K562 (cell line): ENCODE measurements around the gene ULBP2. TPM values are rescaled to one million over a fixed set of nuclear protein-coding genes. Genes with fewer than 3 reads are reported as not detected.

ENCODE experiments used
- CHAMP1 ChIP-seq: fragments of 450-650 bp; IDR thresholded peaks from 2 replicates; pipeline ENCODE4 v1.6.1; 2016; ENCODE audit warnings: mild to moderate bottlenecking
- CHD2 ChIP-seq: IDR thresholded peaks from 2 replicates; pipeline ENCODE4 v1.6.1; 2011; ENCODE audit warnings: low read depth, low read length
- DEAF1 ChIP-seq: fragments of 450-650 bp; formaldehyde crosslinking; IDR thresholded peaks from 2 replicates; pipeline ENCODE4 v1.4.0; 2020; ENCODE audit warnings: mild to moderate bottlenecking, moderate library complexity
- E2F1 ChIP-seq: sonication (generic); formaldehyde crosslinking; IDR thresholded peaks from 2 replicates; pipeline ENCODE4 v1.8.1; 2023; ENCODE audit warnings: mild to moderate bottlenecking, missing genetic modification reagents, moderate library complexity
- ELF2 ChIP-seq: fragments of 250-450 bp; sonication (Bioruptor Pico); IDR thresholded peaks from 2 replicates; pipeline ENCODE4 v1.5.0; 2021; ENCODE audit warnings: mild to moderate bottlenecking
- GATA2 ChIP-seq: sonication (generic); formaldehyde crosslinking; IDR thresholded peaks from 2 replicates; pipeline ENCODE4 v1.4.0; 2020; ENCODE audit warnings: mild to moderate bottlenecking, missing genetic modification reagents
- GTF3C2 ChIP-seq: IDR thresholded peaks from 3 replicates; pipeline ENCODE4 v1.6.1; 2011; ENCODE audit warnings: borderline replicate concordance, mild to moderate bottlenecking, moderate library complexity; ENCODE audit not compliant: insufficient read length; ENCODE audit errors: extremely low read depth
- HDAC8 ChIP-seq: fragments of 450-650 bp; IDR thresholded peaks from 2 replicates; pipeline ENCODE4 v1.6.1; 2016; ENCODE audit warnings: mild to moderate bottlenecking, missing genetic modification characterization, moderate library complexity, missing compliant biosample characterization
- MLLT1 ChIP-seq, 2 experiments: fragments of 450-650 bp; IDR thresholded peaks; 2 replicates each; pipeline ENCODE4 v1.6.1; 2016
- PPARD ChIP-seq: fragments of 250-450 bp; sonication (Bioruptor Pico); IDR thresholded peaks from 2 replicates; pipeline ENCODE4 v1.8.0; 2022; ENCODE audit warnings: inconsistent platforms, mild to moderate bottlenecking, moderate library complexity
- SMARCB1 ChIP-seq: IDR thresholded peaks from 2 replicates; pipeline ENCODE4 v1.6.1; 2011; ENCODE audit warnings: improper control_type of control experiment, low read depth; ENCODE audit not compliant: insufficient read length
- SUPT5H ChIP-seq: fragments of 450-650 bp; IDR thresholded peaks from 2 replicates; pipeline ENCODE4 v1.6.1; 2016
- TAF7 ChIP-seq: fragments of 450-650 bp; IDR thresholded peaks from 2 replicates; pipeline ENCODE4 v1.6.1; 2016; ENCODE audit warnings: missing genetic modification characterization, missing compliant biosample characterization
- TARDBP ChIP-seq: fragments of 450-650 bp; IDR thresholded peaks from 2 replicates; pipeline ENCODE4 v1.6.1; 2016
- TRIM24 ChIP-seq, 2 experiments: fragments of 450-650 bp; IDR thresholded peaks; 2 replicates each; pipeline ENCODE4 v1.6.1; 2016
- ZKSCAN3 ChIP-seq: fragments of 250-450 bp; sonication (Bioruptor Pico); IDR thresholded peaks from 2 replicates; pipeline ENCODE4 v1.4.0; 2020
- ZNF12 ChIP-seq: sonication (generic); formaldehyde crosslinking; IDR thresholded peaks from 2 replicates; pipeline ENCODE4 v1.4.0; 2020; ENCODE audit warnings: mild to moderate bottlenecking, missing genetic modification reagents
- ZNF134 ChIP-seq: fragments of 250-450 bp; sonication (Bioruptor Pico); conservative IDR thresholded peaks from 2 replicates; pipeline ENCODE4 v1.4.0; 2020
- ZNF253 ChIP-seq: fragments of 250-450 bp; sonication (Bioruptor Pico); conservative IDR thresholded peaks from 2 replicates; pipeline ENCODE4 v1.6.1; 2021; ENCODE audit warnings: mild to moderate bottlenecking
- polyA plus RNA-seq, 8 experiments: library from polyadenylated mRNA; depleted of rRNA in 4 of 8; stranded (reverse) in 5 of 8; unstranded in 3 of 8; fragments of >200 nt; fragmentation: Nextera tagmentation in 2 of 8; fragmentation: Illumina TruSeq in 1 of 8; extraction: Ambion mirVana in 2 of 8; extraction: Trizol in 1 of 8; gene quantifications; 2 replicates each; pipeline versions ENCODE4 v1.2.1 to v1.2.3, GENCODE V29; 2011 to 2014; ENCODE audit warnings: inconsistent platforms in 1 of 8, missing spikeins in 1 of 8
- total RNA-seq, 7 experiments: library from RNA; depleted of rRNA in 6 of 7; stranded (reverse); fragments of >200 nt in 6 of 7; fragmentation: Illumina TruSeq in 2 of 7; extraction: Trizol in 2 of 7; gene quantifications; 2 replicates each; pipeline versions ENCODE4 v1.2.1 to v1.2.3, GENCODE V29; 2011 to 2021; ENCODE audit warnings: low replicate concordance in 1 of 7

ULBP2 gene
- total and polyA plus RNA-seq, 9 of the 15 experiments (the other 6 are each of a cell fraction or from before 2014, with no cell fraction given) = 0.50 to 5.3 (median 1.2) TPM

- TF ChIP-seq GTF3C2 (no peak), PPARD (no peak), MLLT1 (IDR thresholded peaks at IDR 0.05) (no peak), HDAC8 (tag) (no peak), CHD2 (no peak), CHAMP1 (no peak; the same call in 1 of the 2 replicates), ZNF12 (CRISPR knock-in tag) (no peak), SMARCB1 (no peak), ELF2 (CRISPR knock-in tag) (no peak), TARDBP (peak; percentile 99), SUPT5H (no peak), TAF7 (tag) (no peak), ZKSCAN3 (CRISPR knock-in tag) (no peak), E2F1 (CRISPR knock-in tag) (peak; percentile 45; the same call in 1 of the 2 replicates), ZNF134 (CRISPR knock-in tag) (no peak), DEAF1 (CRISPR knock-in tag) (peak; percentile 84), TRIM24 (IDR thresholded peaks at IDR 0.05) (no peak), GATA2 (CRISPR knock-in tag) (no peak), ZNF253 (CRISPR knock-in tag) (no peak)
Measured at GRCh38 chr6:149934249-149935156, 7.3 kb upstream of the ULBP2 start (continued).
